ENCODE data around the gene XIRP2.

Gene XIRP2

GRCh38 chr2:166867874-166868514 is 20.3 kb upstream of the XIRP2 start:
- Histone ChIP-seq H3K4me3 (ENCODE audit: low read depth, low read length) (no peak overlapping the region), H3K27ac (no peak overlapping the region), H3K27me3 (replicated peaks) (no peaks in the 10 kb centered on the region), H3K36me3 (replicated peaks) (no peaks in the 10 kb centered on the region)
- DNase-seq = no peak
- in situ Hi-C loops (cut with HindIII; ENCODE audit: low pct_ligation_motif_present, low sequenced_read_pairs) = no loop called here
- no peak for TF ChIP-seq CTCF (IDR thresholded peaks at IDR 0.05; ENCODE audit: low read depth, low read length, missing control alignments)

GRCh38 chr2:166870346-166870745 is 17.9 kb upstream of the XIRP2 start:
- H3K27me3 ChIP-seq (replicated peaks) = no peaks in the 10 kb centered on the region
- no peak for DNase-seq
- H3K36me3 ChIP-seq (replicated peaks) = no peaks in the 10 kb centered on the region
- in situ Hi-C loops (cut with HindIII; ENCODE audit: low pct_ligation_motif_present, low sequenced_read_pairs) = no loop called here
- no peak overlapping the region for H3K27ac ChIP-seq
- no peak overlapping the region for H3K4me3 ChIP-seq (ENCODE audit: low read depth, low read length)
- TF ChIP-seq CTCF (IDR thresholded peaks at IDR 0.05; ENCODE audit: low read depth, low read length, missing control alignments) = no peak

GRCh38 chr2:166881177-166881576 is 7.1 kb upstream of the XIRP2 start:
- no peak for TF ChIP-seq CTCF (IDR thresholded peaks at IDR 0.05; ENCODE audit: low read depth, low read length, missing control alignments)
- no peak for DNase-seq
- no peaks in the 10 kb centered on the region for H3K36me3 ChIP-seq (replicated peaks)
- no peak overlapping the region for H3K27ac ChIP-seq
- H3K4me3 ChIP-seq (ENCODE audit: low read depth, low read length) = no peak overlapping the region
- no peaks in the 10 kb centered on the region for H3K27me3 ChIP-seq (replicated peaks)
- in situ Hi-C loops (cut with HindIII; ENCODE audit: low pct_ligation_motif_present, low sequenced_read_pairs) = no loop called here

- H3K4me3 ChIP-seq (ENCODE audit: low read depth, low read length) = no peak overlapping the region
- no peaks in the 10 kb centered on the region for H3K36me3 ChIP-seq (replicated peaks)
- no peak for DNase-seq
- no peak for TF ChIP-seq CTCF (IDR thresholded peaks at IDR 0.05; ENCODE audit: low read depth, low read length, missing control alignments)
- H3K27me3 ChIP-seq (replicated peaks) = no peaks in the 10 kb centered on the region
- H3K27ac ChIP-seq = no peak overlapping the region
- in situ Hi-C loops (cut with HindIII; ENCODE audit: low pct_ligation_motif_present, low sequenced_read_pairs) = no loop called here
Observed at GRCh38 chr2:166882851-166883250, 5.4 kb upstream of the XIRP2 start.

GRCh38 chr2:166891727-166892126 is 3.4 kb downstream of the XIRP2 start:
- H3K27me3 ChIP-seq (replicated peaks) = no peaks in the 10 kb centered on the region
- H3K36me3 ChIP-seq (replicated peaks) = no peaks in the 10 kb centered on the region
- no peak for DNase-seq
- H3K27ac ChIP-seq = no peak overlapping the region
- no peak overlapping the region for H3K4me3 ChIP-seq (ENCODE audit: low read depth, low read length)
- in situ Hi-C loops (cut with HindIII; ENCODE audit: low pct_ligation_motif_present, low sequenced_read_pairs) = no loop called here
- no peak for TF ChIP-seq CTCF (IDR thresholded peaks at IDR 0.05; ENCODE audit: low read depth, low read length, missing control alignments)

- DNase-seq = no peak
- no peak overlapping the region for H3K4me3 ChIP-seq (ENCODE audit: low read depth, low read length)
- TF ChIP-seq CTCF (IDR thresholded peaks at IDR 0.05; ENCODE audit: low read depth, low read length, missing control alignments) = no peak
- in situ Hi-C loops (cut with HindIII; ENCODE audit: low pct_ligation_motif_present, low sequenced_read_pairs) = no loop called here
- no peak overlapping the region for H3K27ac ChIP-seq
- H3K27me3 ChIP-seq (replicated peaks) = no peaks in the 10 kb centered on the region
- H3K36me3 ChIP-seq (replicated peaks) = no peaks in the 10 kb centered on the region
Observed at GRCh38 chr2:166892397-166892796, 4.1 kb downstream of the XIRP2 start.

Measured in brain microvascular endothelial cell (primary cell).